H1 (cell line): ENCODE data around the gene MIS18BP1. TPM values are rescaled to one million over a fixed set of nuclear protein-coding genes. Genes with fewer than 3 reads are reported as not detected.

Experiments
- CTCF ChIA-PET: fragments of 300-600 bp; sonication (Branson Sonifier 250); formaldehyde crosslinking; loops from one replicate; lab custom pipeline; 2021; ENCODE audit not compliant: partially characterized antibody; lab: Charles Lee
- POLR2A ChIA-PET: fragments of 300-600 bp; sonication (Branson Sonifier 250); formaldehyde crosslinking; loops from one replicate; lab custom pipeline; 2021; ENCODE audit warnings: inconsistent platforms; ENCODE audit not compliant: partially characterized antibody; lab: Charles Lee
- DNase-seq, 2 experiments: peaks; one replicate each; pipeline versions ENCODE4 v3.0.0 to v3.0.0-alpha.2; 2010 to 2022; ENCODE audit warnings: low spot score in 2 of 2, low read depth in 1 of 2, mixed read lengths in 1 of 2
- FAIRE-seq: peaks from 2 replicates; lab custom pipeline; 2011; peaks lifted over from hg19 to GRCh38; lab: Jason Lieb, UNC
- H2AFZ ChIP-seq: 2 replicates; pipeline ENCODE4 v1.8.1; 2012; ENCODE audit warnings: low read length, inconsistent platforms
- H2AK5ac ChIP-seq: 2 replicates; pipeline ENCODE4 v1.6.1; 2013; ENCODE audit warnings: low read depth, low read length
- H2BK120ac ChIP-seq: replicated peaks from 2 replicates; pipeline ENCODE3; 2013; ENCODE audit warnings: low read depth, low read length, inconsistent platforms
- H2BK12ac ChIP-seq: 2 replicates; pipeline ENCODE4 v1.6.1; 2013; ENCODE audit warnings: low read depth, low read length
- H2BK15ac ChIP-seq: 2 replicates; pipeline ENCODE4 v1.6.1; 2013; ENCODE audit warnings: low read length
- H2BK20ac ChIP-seq: 2 replicates; pipeline ENCODE4 v1.6.1; 2013; ENCODE audit warnings: low read length
- H2BK5ac ChIP-seq: 2 replicates; pipeline ENCODE4 v1.6.1; 2013; ENCODE audit warnings: low read depth, low read length
- H3K14ac ChIP-seq: 2 replicates; pipeline ENCODE4 v1.6.1; 2013; ENCODE audit warnings: inconsistent platforms; ENCODE audit not compliant: insufficient read length
- H3K18ac ChIP-seq: 2 replicates; pipeline ENCODE4 v1.6.1; 2013; ENCODE audit warnings: low read length; ENCODE audit errors: extremely low read depth
- H3K23ac ChIP-seq: 2 replicates; pipeline ENCODE4 v1.6.1; 2013; ENCODE audit warnings: inconsistent platforms; ENCODE audit not compliant: insufficient read length
- H3K23me2 ChIP-seq: 2 replicates; pipeline ENCODE4 v1.6.1; 2013; ENCODE audit warnings: low read depth, low read length
- H3K27ac ChIP-seq: 2 replicates; pipeline ENCODE4 v1.6.1; 2011; ENCODE audit warnings: low read depth, low read length, inconsistent platforms
- H3K27me3 ChIP-seq, 4 experiments: replicated peaks in 1 of 4; 1 replicate in 1 of 4; 2 replicates in 3 of 4; pipeline versions ENCODE4 v1.6.1 to v1.8.1; 2011 to 2013; ENCODE audit warnings: low read length in 3 of 4, mild to moderate bottlenecking in 3 of 4, inconsistent platforms in 2 of 4, mixed read lengths in 2 of 4, moderate library complexity in 1 of 4; ENCODE audit not compliant: control insufficient read depth in 3 of 4, insufficient read depth in 3 of 4; ENCODE audit errors: extremely low read depth in 1 of 4
- H3K36me3 ChIP-seq, 4 experiments: 2 replicates each; pipeline versions ENCODE4 v1.6.1 to v1.8.1; 2011 to 2013; ENCODE audit warnings: mild to moderate bottlenecking in 4 of 4, low read length in 3 of 4, moderate library complexity in 2 of 4, control low read depth in 1 of 4, inconsistent platforms in 1 of 4; ENCODE audit not compliant: insufficient read depth in 4 of 4, control insufficient read depth in 2 of 4
- H3K4ac ChIP-seq: replicated peaks from 2 replicates; pipeline ENCODE3; 2013; ENCODE audit warnings: low read length, low read depth, mixed read lengths, inconsistent platforms; ENCODE audit not compliant: insufficient read length
- H3K4me1 ChIP-seq, 4 experiments: replicated peaks in 1 of 4; 1 replicate in 1 of 4; 2 replicates in 3 of 4; pipeline versions ENCODE4 v1.6.1 to v1.8.1; 2011 to 2013; ENCODE audit warnings: low read length in 3 of 4, inconsistent platforms in 2 of 4, mixed read lengths in 1 of 4; ENCODE audit not compliant: insufficient read depth in 4 of 4, control insufficient read depth in 3 of 4
- H3K4me2 ChIP-seq, 2 experiments: 2 replicates each; pipeline versions ENCODE4 v1.6.1 to v1.8.1; 2011 to 2013; ENCODE audit warnings: low read depth in 2 of 2, low read length in 2 of 2, control low read depth in 1 of 2, inconsistent platforms in 1 of 2, mild to moderate bottlenecking in 1 of 2; ENCODE audit not compliant: insufficient read depth in 1 of 2
- H3K4me3 ChIP-seq, 4 experiments: fragments of 200-600, 300-600 bp in 1 of 4; sonication (generic), shearing (Covaris generic), sonication (Bioruptor Twin) in 1 of 4; 2 replicates each; pipeline versions ENCODE4 v1.5.1 to v1.8.1; 2011 to 2016; ENCODE audit warnings: low read length in 4 of 4, low read depth in 3 of 4, control low read depth in 2 of 4, inconsistent platforms in 2 of 4, mild to moderate bottlenecking in 2 of 4, mixed read lengths in 1 of 4, moderate library complexity in 1 of 4; ENCODE audit not compliant: insufficient read depth in 2 of 4; ENCODE audit errors: extremely low read depth in 1 of 4
- H3K56ac ChIP-seq: replicated peaks from 2 replicates; pipeline ENCODE3; 2013; ENCODE audit warnings: low read depth, mild to moderate bottlenecking, mixed read lengths, low read length, inconsistent platforms; ENCODE audit not compliant: insufficient read length
- H3K79me1 ChIP-seq: 2 replicates; pipeline ENCODE4 v1.6.1; 2013; ENCODE audit warnings: low read depth, low read length, control low read depth
- H3K79me2 ChIP-seq, 2 experiments: 2 replicates each; pipeline versions ENCODE4 v1.6.1 to v1.8.1; 2012 to 2013; ENCODE audit warnings: low read length in 2 of 2, mild to moderate bottlenecking in 2 of 2, inconsistent platforms in 1 of 2; ENCODE audit not compliant: insufficient read depth in 2 of 2, control insufficient read depth in 1 of 2
- H3K9ac ChIP-seq, 4 experiments: replicated peaks in 1 of 4; 1 replicate in 1 of 4; 2 replicates in 3 of 4; pipeline versions ENCODE4 v1.6.1 to v1.8.1; 2011 to 2013; ENCODE audit warnings: low read depth in 3 of 4, low read length in 3 of 4, control low read depth in 2 of 4, mild to moderate bottlenecking in 2 of 4, moderate library complexity in 2 of 4, inconsistent platforms in 1 of 4; ENCODE audit errors: extremely low read depth in 1 of 4
- H3K9me3 ChIP-seq, 2 experiments: 2 replicates each; pipeline versions ENCODE4 v1.6.1 to v1.8.1; 2012 to 2013; ENCODE audit warnings: mild to moderate bottlenecking in 2 of 2, moderate library complexity in 2 of 2, control low read depth in 1 of 2, inconsistent platforms in 1 of 2, low read depth in 1 of 2, low read length in 1 of 2, mixed read lengths in 1 of 2; ENCODE audit not compliant: insufficient read depth in 2 of 2
- H4K20me1 ChIP-seq, 2 experiments: replicated peaks in 1 of 2; 2 replicates each; pipeline versions ENCODE3 to v1.8.1; 2011 to 2013; ENCODE audit warnings: inconsistent platforms in 2 of 2, low read length in 2 of 2, mild to moderate bottlenecking in 1 of 2; ENCODE audit not compliant: insufficient read depth in 2 of 2, control insufficient read depth in 1 of 2
- H4K5ac ChIP-seq: 2 replicates; pipeline ENCODE4 v1.6.1; 2013; ENCODE audit warnings: low read length, low read depth, mixed read lengths, inconsistent platforms; ENCODE audit not compliant: insufficient read length
- H4K8ac ChIP-seq: 2 replicates; pipeline ENCODE4 v1.8.0; 2013; ENCODE audit warnings: mild to moderate bottlenecking, moderate library complexity, low read length, inconsistent platforms; ENCODE audit not compliant: insufficient read depth; ENCODE audit errors: extremely low read depth
- H4K91ac ChIP-seq: replicated peaks from 2 replicates; pipeline ENCODE3; 2013; ENCODE audit warnings: low read length, mixed read lengths, inconsistent platforms; ENCODE audit not compliant: insufficient read length
- CBX5 ChIP-seq: fragments of 300-800, 300-1000 bp; sonication (generic); IDR thresholded peaks from 2 replicates; pipeline ENCODE4 v1.7.1; 2016; ENCODE audit warnings: antibody characterized with exemption, low read length, low read depth
- CHD1 ChIP-seq: IDR thresholded peaks from 2 replicates; pipeline ENCODE4 v1.6.1; 2012; ENCODE audit warnings: low read depth, low read length, improper control_type of control experiment
- HDAC2 ChIP-seq, 2 experiments: fragments of 300-600 bp in 1 of 2; sonication (generic) in 1 of 2; IDR thresholded peaks; 2 replicates each; pipeline ENCODE4 v1.6.1; 2011 to 2012; ENCODE audit warnings: low read depth in 2 of 2, low read length in 2 of 2, mild to moderate bottlenecking in 2 of 2, moderate library complexity in 2 of 2, borderline replicate concordance in 1 of 2, inconsistent platforms in 1 of 2
- JUN ChIP-seq: IDR thresholded peaks from 2 replicates; pipeline ENCODE4 v1.6.1; 2011; ENCODE audit warnings: low read depth, mild to moderate bottlenecking, improper control_type of control experiment, low read length
- NANOG ChIP-seq: IDR thresholded peaks from 2 replicates; pipeline ENCODE4 v1.6.1; 2011; ENCODE audit warnings: low read length, low read depth, mild to moderate bottlenecking, inconsistent platforms; ENCODE audit not compliant: insufficient read depth, poor library complexity, severe bottlenecking
- RAD21 ChIP-seq, 2 experiments: IDR thresholded peaks in 1 of 2; conservative IDR thresholded peaks in 1 of 2; 2 replicates each; pipeline ENCODE4 v1.6.1; 2011; ENCODE audit warnings: low read depth in 2 of 2, low read length in 2 of 2, improper control_type of control experiment in 1 of 2, inconsistent platforms in 1 of 2, mild to moderate bottlenecking in 1 of 2, moderate library complexity in 1 of 2
- TAF7 ChIP-seq: optimal IDR thresholded peaks from 2 replicates; pipeline ENCODE3; 2011; ENCODE audit warnings: low read depth, mild to moderate bottlenecking, inconsistent platforms, low read length, moderate library complexity, borderline replicate concordance
- YY1 ChIP-seq: IDR thresholded peaks from 2 replicates; pipeline ENCODE4 v1.6.1; 2011; ENCODE audit warnings: low read depth, mild to moderate bottlenecking, low read length
- polyA plus RNA-seq, 7 experiments: library from polyadenylated mRNA; depleted of rRNA in 3 of 7; stranded (reverse) in 5 of 7; unstranded in 2 of 7; fragments of >200 nt in 5 of 7; fragments of 200-250 nt in 2 of 7; gene quantifications; 1 replicate in 5 of 7; 2 replicates in 1 of 7; 4 replicates in 1 of 7; pipeline versions ENCODE4 v1.2.1 to v1.2.3, GENCODE V29; 2011 to 2013; ENCODE audit warnings: missing spikeins in 2 of 7, mixed read lengths in 2 of 7
- total RNA-seq: library from RNA; stranded (reverse); fragmentation: NEBNext Ultra II Directional; extraction: Animal tissue kit (Norgen Biotek cat#: 25700); gene quantifications from 2 replicates; pipeline ENCODE4 v1.2.1, GENCODE V29; 2021

The MIS18BP1 gene
- total and polyA plus RNA-seq, 2 of the 8 experiments (the other 6 are each of a cell fraction or from before 2014, with no cell fraction given) = 12.8 to 80.5 TPM

DNA sequence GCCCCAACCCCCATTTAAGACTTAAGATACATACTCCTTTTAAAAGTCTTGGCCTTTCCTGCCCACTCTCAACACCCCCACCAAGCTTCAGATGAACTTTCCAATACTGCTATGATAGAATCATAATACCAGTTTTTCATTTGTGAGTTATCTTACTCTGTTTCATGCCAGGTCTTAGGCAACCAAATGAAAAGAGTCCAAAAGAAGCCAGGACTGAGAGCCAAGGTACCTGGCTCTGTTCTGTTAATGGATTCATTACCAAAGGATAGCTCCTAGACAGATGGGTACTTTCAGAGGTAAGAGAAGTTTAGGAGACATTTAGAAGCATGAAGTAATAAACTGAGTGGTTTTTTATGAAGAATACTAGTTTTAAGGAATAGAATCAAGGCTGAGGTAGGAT lies 83.1 kb downstream of the MIS18BP1 start:
- POLR2A ChIA-PET = no interaction called here
- H3K36me3 ChIP-seq = peaks cover 2 to 5% (median 3%) of the 10 kb centered on the region in 4 experiments; a peak in 4 of 8 replicates
- H3K9ac ChIP-seq = no peak overlapping the region
- FAIRE-seq = no peak
- H3K14ac ChIP-seq = no peak overlapping the region
- no peak overlapping the region for H4K91ac ChIP-seq
- no peak overlapping the region for H2BK5ac ChIP-seq
- H4K20me1 ChIP-seq = peaks cover 0 to 1% of the 10 kb centered on the region in 2 experiments
- no peak overlapping the region for H3K4me3 ChIP-seq
- no peak overlapping the region for H3K4me2 ChIP-seq
- H3K9me3 ChIP-seq = no peaks in the 10 kb centered on the region
- no peak overlapping the region for H2BK20ac ChIP-seq
- H3K4me1 ChIP-seq = no peaks in the 10 kb centered on the region
- TF ChIP-seq CBX5 (no peak), JUN (no peak), CHD1 (no peak), HDAC2 (IDR thresholded peaks at IDR 0.05; ENCODE audit: borderline replicate concordance in 1 of 2, low read depth in 2 of 2, low read length in 2 of 2) (no peak), RAD21 (IDR thresholded peaks at IDR 0.05 in 1 of 2, conservative IDR thresholded peaks at IDR 0.05 in 1 of 2; ENCODE audit: low read depth in 2 of 2, low read length in 2 of 2) (no peak), YY1 (no peak), TAF7 (no peak), NANOG (no peak)
- TF ChIP-seq, all 59 proteins: peak for 0
- H3K27me3 ChIP-seq = no peaks in the 10 kb centered on the region
- no peak overlapping the region for H4K5ac ChIP-seq
- no peak overlapping the region for H2BK12ac ChIP-seq
- no peak overlapping the region for H2BK120ac ChIP-seq
- H3K27ac ChIP-seq = no peak overlapping the region
- H2AK5ac ChIP-seq = no peak overlapping the region
- H3K4ac ChIP-seq = no peak overlapping the region
- H3K23ac ChIP-seq = no peak overlapping the region
- H3K56ac ChIP-seq = no peak overlapping the region
- no peaks in the 10 kb centered on the region for H3K79me2 ChIP-seq
- no peaks in the 10 kb centered on the region for H3K23me2 ChIP-seq
- no peak overlapping the region for H2BK15ac ChIP-seq
- no peak overlapping the region for H4K8ac ChIP-seq
- H2AFZ ChIP-seq = no peak overlapping the region
- DNase-seq = no peak
- H3K79me1 ChIP-seq = no peaks in the 10 kb centered on the region
- H3K18ac ChIP-seq = no peak overlapping the region
- CTCF ChIA-PET = interaction anchor here (1.3 kb wide), 1 partner anchor 8 kb away, joined by 4 read pairs; no protein-coding TSS in a partner anchor
